Ovary (tissue), 9 donors: Measurements from ENCODE around the gene PSKH1. TPM values are rescaled to one million over a fixed set of nuclear protein-coding genes. Genes with fewer than 3 reads are reported as not detected.

Experiments used
- DNase-seq, 5 donors: peaks; one replicate each; pipeline ENCODE4 v3.0.0-alpha.2; 2019 to 2020
- H3K27ac ChIP-seq, 2 donors: fragments of 200-600 bp; one replicate each; pipeline versions ENCODE4 v1.5.1 to v1.8.0; 2019 to 2022
- H3K27me3 ChIP-seq: fragments of 200-600 bp; one replicate; pipeline ENCODE4 v1.8.0; 2022
- H3K36me3 ChIP-seq: fragments of 200-600 bp; sonication (generic); one replicate; pipeline ENCODE4 v1.5.1; 2019
- H3K4me1 ChIP-seq: one replicate; pipeline ENCODE4 v1.8.1; 2013; ENCODE audit warnings: mild to moderate bottlenecking, moderate library complexity; ENCODE audit not compliant: insufficient read depth
- H3K4me3 ChIP-seq: fragments of 200-600 bp; sonication (generic); one replicate; pipeline ENCODE4 v1.5.1; 2017
- H3K9me3 ChIP-seq, 2 donors: fragments of 200-600 bp in 1 of 2; sonication (generic) in 1 of 2; one replicate each; pipeline versions ENCODE4 v1.5.1 to v1.8.1; 2013 to 2019; ENCODE audit warnings: mild to moderate bottlenecking in 1 of 2, moderate library complexity in 1 of 2
- EP300 ChIP-seq: sonication (generic); formaldehyde crosslinking; IDR thresholded peaks from one replicate; pipeline ENCODE4 v1.6.1; 2017; ENCODE audit warnings: antibody characterized with exemption
- POLR2A ChIP-seq: fragments of 450-650 bp; IDR thresholded peaks from one replicate; pipeline ENCODE4 v1.6.1; 2017; ENCODE audit warnings: antibody characterized with exemption, mild to moderate bottlenecking, moderate library complexity
- WGBS, 3 donors: extraction: QIAGEN DNeasy Blood & Tissue Kit in 1 of 3; methylation state at CpG; one replicate each; pipeline versions ENCODE4 v1.1.5 to v1.1.7; 2013 to 2017; 5-methylcytosine and 5-hydroxymethylcytosine counted together
- intact Hi-C, 4 donors: fragments of 100-400 bp; cut with DNase I; formaldehyde crosslinking; loops; one replicate each; pipeline versions ENCODE4 v1.11.0 to v1.15.1; 2022 to 2023
- polyA plus RNA-seq, 2 donors: library from polyadenylated mRNA; stranded (reverse); fragments of 200-250 nt in 1 of 2; fragments of 350-450 nt in 1 of 2; fragmentation: Illumina TruSeq in 1 of 2; extraction: RNeasy Lipid Tissue Mini Kit (QIAGEN cat#74804) in 1 of 2; gene quantifications; one replicate each; pipeline ENCODE4 v1.2.3, GENCODE V29; 2013 to 2014
- total RNA-seq, 7 donors: library from RNA; depleted of rRNA in 2 of 7; stranded (reverse); fragments of >200 nt in 2 of 7; fragmentation: NEBNext Ultra II Directional in 3 of 7; extraction: Animal tissue kit (Norgen Biotek cat#: 25700) in 3 of 7; gene quantifications; one replicate each; pipeline versions ENCODE4 v1.1.0 to v1.2.4, GENCODE V29; 2016 to 2023
- TF ChIP-seq, protein P1 (sequence below), 3 donors: fragments of 450-650 bp in 2 of 3; fragments of 200-600 bp in 1 of 3; IDR thresholded peaks; one replicate each; pipeline versions ENCODE4 v1.5.1 to v1.8.0; 2016 to 2022; ENCODE audit warnings: antibody characterized with exemption in 3 of 3, mild to moderate bottlenecking in 1 of 3
- donor health status: DM: no; HTN: no; CAD: no; lungs with moderate emphysema.
- donor health status: DM: no; HTN: no; CAD: no.
- donor health status: Bipolar disorder and iron deficiency.
- donor health status: DM: yes; HTN: yes; CAD: no.
- donor health status: DM: no; HTN: no; CAD: no.
- donor health status: DM: yes; HTN: yes; CAD: no.

Gene PSKH1
- total and polyA plus RNA-seq, 9 donors = 9.6 to 38.9 (median 26.6) TPM

DNA sequence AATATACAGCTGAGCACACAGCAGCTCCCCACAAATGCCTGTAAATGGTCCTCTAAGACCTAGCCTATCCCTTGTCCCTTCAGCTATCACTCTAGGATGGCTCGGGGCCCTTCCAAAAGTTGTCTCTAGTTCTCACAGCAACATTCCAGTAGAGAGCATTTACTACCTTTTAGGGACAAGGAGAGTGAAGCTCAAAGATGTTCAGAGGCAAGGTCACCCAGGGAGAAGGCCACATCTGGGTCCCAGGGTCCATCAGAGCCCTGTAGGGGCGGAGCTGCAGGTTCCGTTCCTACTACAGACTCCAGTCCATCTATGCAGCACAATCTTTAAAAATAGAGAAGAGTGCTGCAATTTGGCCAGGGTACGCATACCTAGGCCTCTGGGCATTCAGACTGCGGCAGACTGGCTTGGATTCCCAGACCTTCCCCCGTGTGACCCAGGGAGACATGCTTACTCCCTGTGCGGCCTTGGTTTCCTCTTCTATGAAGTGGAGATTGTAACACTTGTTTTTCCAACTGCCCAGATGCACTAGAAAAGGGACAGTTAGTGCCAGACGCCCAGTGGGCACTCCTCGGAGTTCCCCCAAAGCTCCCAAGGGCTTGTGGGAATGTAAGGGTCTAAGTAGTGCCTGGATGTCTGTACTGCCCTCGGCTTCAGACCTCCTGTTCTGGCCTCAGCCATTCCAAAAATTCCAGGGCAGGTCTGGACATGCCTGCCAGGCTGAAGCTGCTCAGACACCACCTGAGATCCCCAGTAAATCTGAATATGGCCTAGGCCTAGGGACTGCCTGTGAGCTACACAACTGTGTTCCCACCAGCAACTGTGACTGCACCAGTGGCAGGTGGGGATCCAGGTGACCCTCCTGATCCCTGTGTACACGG lies 72.9 kb downstream of the PSKH1 start:
- no peaks in the 10 kb centered on the region for H3K36me3 ChIP-seq
- 45 to 52% (median 48%) methylated on average over 11 of the region's 11 CpGs for WGBS, 3 donors
- peak overlapping the region; percentile 34 to 70 for H3K27ac ChIP-seq
- no peaks in the 10 kb centered on the region for H3K27me3 ChIP-seq
- H3K9me3 ChIP-seq = no peaks in the 10 kb centered on the region
- no peak overlapping the region for H3K4me3 ChIP-seq
- H3K4me1 ChIP-seq = peaks cover 13% of the 10 kb centered on the region
- no peak for DNase-seq
- TF ChIP-seq EP300 (no peak), POLR2A (no peak)
- TF ChIP-seq, protein P1, sequence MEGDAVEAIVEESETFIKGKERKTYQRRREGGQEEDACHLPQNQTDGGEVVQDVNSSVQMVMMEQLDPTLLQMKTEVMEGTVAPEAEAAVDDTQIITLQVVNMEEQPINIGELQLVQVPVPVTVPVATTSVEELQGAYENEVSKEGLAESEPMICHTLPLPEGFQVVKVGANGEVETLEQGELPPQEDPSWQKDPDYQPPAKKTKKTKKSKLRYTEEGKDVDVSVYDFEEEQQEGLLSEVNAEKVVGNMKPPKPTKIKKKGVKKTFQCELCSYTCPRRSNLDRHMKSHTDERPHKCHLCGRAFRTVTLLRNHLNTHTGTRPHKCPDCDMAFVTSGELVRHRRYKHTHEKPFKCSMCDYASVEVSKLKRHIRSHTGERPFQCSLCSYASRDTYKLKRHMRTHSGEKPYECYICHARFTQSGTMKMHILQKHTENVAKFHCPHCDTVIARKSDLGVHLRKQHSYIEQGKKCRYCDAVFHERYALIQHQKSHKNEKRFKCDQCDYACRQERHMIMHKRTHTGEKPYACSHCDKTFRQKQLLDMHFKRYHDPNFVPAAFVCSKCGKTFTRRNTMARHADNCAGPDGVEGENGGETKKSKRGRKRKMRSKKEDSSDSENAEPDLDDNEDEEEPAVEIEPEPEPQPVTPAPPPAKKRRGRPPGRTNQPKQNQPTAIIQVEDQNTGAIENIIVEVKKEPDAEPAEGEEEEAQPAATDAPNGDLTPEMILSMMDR (IDR thresholded peaks at IDR 0.05) = no peak
- intact Hi-C loops = no loop called here

DNA sequence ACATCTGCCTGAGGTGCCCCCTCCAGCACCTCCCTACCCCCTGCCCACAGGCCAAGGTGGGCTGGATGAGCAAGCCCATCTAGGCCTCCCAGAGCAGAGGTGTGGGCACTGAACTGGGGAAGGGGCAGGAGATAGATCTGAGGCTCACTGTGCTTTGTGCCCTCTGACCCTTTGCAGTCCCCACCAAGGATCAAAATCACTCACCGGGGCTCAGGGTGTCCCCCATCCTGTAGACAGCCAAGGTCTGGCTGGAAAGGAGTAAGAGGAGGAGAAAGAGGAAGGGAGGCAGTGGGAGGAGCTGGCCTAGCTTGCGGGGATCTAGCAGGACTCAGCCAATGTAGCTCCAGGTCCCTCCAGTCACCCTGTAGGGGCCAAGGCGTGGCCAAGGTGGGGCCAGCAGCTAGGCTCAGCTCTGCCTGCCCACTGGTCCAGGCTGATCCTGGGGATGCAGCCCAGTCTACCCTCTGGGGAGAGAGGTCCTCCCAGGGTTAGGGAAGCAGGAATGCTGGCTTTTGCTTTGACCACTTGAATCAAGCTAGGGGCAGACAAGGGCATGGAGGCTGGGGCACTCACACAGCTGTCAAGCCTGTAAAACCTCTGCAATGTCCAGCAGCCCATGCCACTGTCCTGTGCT lies 73.6 kb downstream of the PSKH1 start:
- Histone ChIP-seq H3K4me1 (peaks cover 13% of the 10 kb centered on the region), H3K27ac (peak overlapping the region; percentile 34 to 70)
- WGBS, 3 donors = 26 to 37% (median 32%) methylated on average over 3 of the region's 3 CpGs

DNA sequence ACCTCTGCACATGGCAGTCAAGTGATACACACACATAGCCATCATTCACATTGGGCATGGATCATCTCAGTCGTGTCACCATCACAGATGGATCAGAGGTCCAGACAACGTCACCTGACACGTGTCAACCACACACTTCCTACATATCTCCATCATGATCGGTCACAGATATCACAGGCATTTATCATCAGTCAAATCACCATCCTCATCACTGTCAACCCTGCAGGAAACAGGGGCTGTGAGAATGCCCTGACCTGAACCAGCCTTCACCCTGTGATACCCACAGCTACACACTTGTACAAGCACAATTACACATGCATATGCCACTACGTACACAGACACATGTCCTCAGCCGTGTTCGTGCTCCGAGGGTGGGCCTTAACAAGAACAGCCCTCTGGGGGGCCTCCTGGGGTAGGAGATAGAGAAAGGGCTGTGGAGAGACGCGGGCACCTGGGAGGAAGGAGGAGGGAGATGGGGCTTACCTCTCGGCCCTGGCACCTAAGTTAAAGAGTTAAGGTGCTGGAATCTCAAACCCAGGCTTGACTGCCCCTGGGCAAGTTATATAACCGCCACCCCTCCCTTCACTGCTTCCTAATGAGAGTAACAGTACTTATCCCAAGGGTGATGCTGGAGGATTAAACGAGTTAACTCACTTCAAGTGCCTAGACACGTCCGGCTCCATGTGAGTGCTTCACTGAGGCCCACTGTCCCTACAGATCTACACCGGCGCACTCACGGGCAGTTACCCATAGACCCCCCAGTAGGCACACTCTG lies 74.3 kb downstream of the PSKH1 start:
- Histone ChIP-seq H3K36me3 (no peaks in the 10 kb centered on the region), H3K9me3 (no peaks in the 10 kb centered on the region), H3K27ac (peak overlapping the region; percentile 86 to 96), H3K27me3 (no peaks in the 10 kb centered on the region), H3K4me1 (peaks cover 13% of the 10 kb centered on the region), H3K4me3 (peak overlapping the region; percentile 68)
- TF ChIP-seq, protein P1 (IDR thresholded peaks at IDR 0.05) = no peak
- no peak for TF ChIP-seq EP300
- no peak for TF ChIP-seq POLR2A
- WGBS, 3 donors = 7 to 8% (median 7%) methylated on average over 18 of the region's 18 CpGs
- intact Hi-C loops = no loop called here
- no peak for DNase-seq

More for the DNA sequence above, 73.6 kb downstream of the PSKH1 start:
- H3K27me3 ChIP-seq = no peaks in the 10 kb centered on the region
- no peaks in the 10 kb centered on the region for H3K9me3 ChIP-seq
- peak overlapping the region; percentile 68 for H3K4me3 ChIP-seq
- intact Hi-C loops = no loop called here
- TF ChIP-seq, protein P1 (IDR thresholded peaks at IDR 0.05) = no peak
- TF ChIP-seq POLR2A (no peak), EP300 (no peak)
- no peaks in the 10 kb centered on the region for H3K36me3 ChIP-seq
- peak in 1 of 5 donors; percentile 38 for DNase-seq

DNA sequence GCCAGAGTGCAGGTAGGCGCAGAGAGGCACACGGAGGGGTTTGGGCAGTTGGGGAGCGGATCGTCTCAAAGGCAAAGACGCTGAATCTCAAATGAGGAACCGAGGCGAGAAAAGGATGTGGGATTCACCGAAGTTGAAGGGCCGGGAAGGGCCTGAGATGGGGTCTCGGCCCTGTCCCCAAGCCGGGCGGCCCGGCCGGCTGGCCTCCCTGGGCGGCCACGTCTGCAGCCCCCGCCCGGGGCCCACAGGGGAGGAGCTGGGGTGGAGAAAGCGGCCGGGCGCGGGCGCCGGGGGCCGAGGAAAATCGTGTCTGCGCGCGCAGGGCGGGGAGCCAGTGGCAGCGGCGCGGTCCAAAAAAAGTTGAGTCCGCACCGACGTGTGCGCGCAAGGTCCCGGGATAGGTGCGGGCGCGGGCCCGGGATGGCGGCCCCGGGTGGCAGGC lies 74.9 kb downstream of the PSKH1 start:
- WGBS, 3 donors = 0 to 1% (median 0%) methylated on average over 38 to 45 of the region's 45 CpGs
- H3K4me1 ChIP-seq = peaks cover 13% of the 10 kb centered on the region
- DNase-seq = peak; percentile 55 to 81 (median 68)

More for the DNA sequence above, 74.9 kb downstream of the PSKH1 start:
- intact Hi-C loops = no loop called here
- Histone ChIP-seq H3K9me3 (no peaks in the 10 kb centered on the region), H3K36me3 (no peaks in the 10 kb centered on the region), H3K27ac (peak overlapping the region; percentile 86 to 96), H3K27me3 (no peaks in the 10 kb centered on the region), H3K4me3 (peak overlapping the region; percentile 68)
- TF ChIP-seq POLR2A (no peak), EP300 (no peak)
- TF ChIP-seq, protein P1 (IDR thresholded peaks at IDR 0.05) = no peak
